NCI-H524 (cell line): ENCODE results near the gene H1-8.
A peak's percentile ranks its signal among the peaks of the same experiment; 100 is the strongest.
"Not testable (repeated sequence)": the region's sequence is repeated elsewhere in the genome, so short reads cannot be mapped to it uniquely, and the experiment has no call there.

Experiments used
- DNase-seq, 2 experiments: peaks; one replicate each; lab custom pipeline; 2025; lab: John Stamatoyannopoulos, UW

H1-8 gene

GRCh38 chr3:129533406-129533805 lies 9.6 kb upstream of the H1-8 start:
- no peak for DNase-seq

DNA sequence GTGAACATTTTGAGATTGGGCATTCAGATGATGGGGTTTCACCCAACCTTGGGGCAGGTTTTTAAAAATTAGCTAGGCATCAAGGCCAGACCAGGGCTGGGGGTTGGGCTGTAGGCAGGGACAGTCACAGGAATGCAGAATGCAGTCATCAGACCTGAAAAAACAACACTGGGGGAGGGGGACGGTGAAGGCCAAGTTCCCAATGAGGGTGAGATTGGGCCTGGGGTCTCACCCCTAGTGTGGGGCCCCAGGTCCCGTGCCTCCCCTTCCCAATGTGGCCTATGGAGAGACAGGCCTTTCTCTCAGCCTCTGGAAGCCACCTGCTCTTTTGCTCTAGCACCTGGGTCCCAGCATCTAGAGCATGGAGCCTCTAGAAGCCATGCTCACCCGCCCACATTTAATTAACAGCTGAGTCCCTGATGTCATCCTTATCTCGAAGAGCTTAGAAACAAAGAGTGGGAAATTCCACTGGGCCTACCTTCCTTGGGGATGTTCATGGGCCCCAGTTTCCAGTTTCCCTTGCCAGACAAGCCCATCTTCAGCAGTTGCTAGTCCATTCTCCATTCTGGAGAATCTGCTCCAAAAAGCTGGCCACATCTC lies 8.4 kb upstream of the H1-8 start:
- no peak for DNase-seq

DNA sequence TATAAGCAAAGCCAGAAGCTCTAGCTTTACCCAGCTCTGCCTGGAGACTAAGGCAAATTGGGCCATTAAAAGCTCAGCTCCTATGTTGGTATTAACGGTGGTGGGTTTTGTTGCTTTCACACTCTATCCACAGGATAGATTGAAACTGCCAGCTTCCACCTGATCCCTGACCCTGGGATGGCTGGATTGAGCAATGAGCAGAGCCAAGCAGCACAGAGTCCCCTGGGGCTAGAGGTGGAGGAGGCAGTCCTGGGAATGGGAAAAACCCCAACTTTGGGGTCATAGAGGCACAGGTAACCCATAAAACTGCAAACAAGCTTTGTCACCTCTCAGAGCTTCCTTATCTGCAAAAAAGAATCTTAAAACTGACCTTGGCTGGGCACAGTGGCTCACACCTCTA lies 7.9 kb upstream of the H1-8 start:
- DNase-seq: no peak

GRCh38 chr3:129536374-129536667 lies 6.7 kb upstream of the H1-8 start:
- DNase-seq: no peak

GRCh38 chr3:129536804-129537203 lies 6.2 kb upstream of the H1-8 start:
- DNase-seq: peak in 1 of 2 experiments; percentile 7

DNA sequence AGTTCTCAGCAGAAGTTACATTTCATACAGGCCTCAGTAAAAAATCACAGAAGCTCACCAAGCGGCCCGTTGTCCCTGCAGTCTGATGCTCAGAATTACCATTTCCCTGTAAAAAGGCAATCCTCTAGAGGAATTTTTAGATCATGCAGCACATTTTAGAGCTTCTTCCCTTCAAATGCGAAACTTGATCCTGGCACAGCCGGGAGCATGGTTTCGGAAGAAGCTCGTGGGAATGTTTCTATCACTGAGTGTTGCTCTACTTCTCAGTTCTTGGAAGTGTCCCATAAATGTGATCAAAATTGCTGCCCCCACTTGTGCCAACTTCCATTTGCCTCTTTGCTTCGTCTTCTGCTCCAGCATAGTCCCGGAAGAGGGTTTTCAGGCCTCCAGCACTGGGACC lies 3.8 kb upstream of the H1-8 start:
- DNase-seq: no peak

GRCh38 chr3:129540776-129541516 lies 2.0 kb upstream of the H1-8 start:
- no peak for DNase-seq

- DNase-seq: no peak
Observed at GRCh38 chr3:129542747-129543146, 228 bp upstream of the H1-8 start.

GRCh38 chr3:129543999-129544398 lies 1.0 kb downstream of the H1-8 start:
- no peak for DNase-seq

DNA sequence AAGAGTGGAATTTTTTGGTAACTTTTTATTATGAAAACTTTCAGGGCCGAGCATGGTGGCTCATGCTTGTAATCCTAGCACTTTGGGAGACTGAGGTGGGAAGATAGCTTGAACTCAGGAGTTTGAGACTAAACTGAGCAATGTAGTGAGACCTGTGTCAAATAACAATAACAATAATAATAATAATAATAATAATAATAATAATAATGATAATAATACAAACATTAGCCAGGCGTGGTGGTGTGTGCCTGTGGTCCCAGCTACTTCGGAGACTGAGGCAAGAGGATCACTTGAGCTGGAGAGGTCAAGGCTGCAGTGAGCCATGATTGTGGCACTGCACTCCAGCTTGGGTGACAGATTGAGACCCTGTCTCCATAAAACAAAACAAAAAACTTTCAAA lies 3.0 kb downstream of the H1-8 start:
- not testable (repeated sequence) for DNase-seq

DNA sequence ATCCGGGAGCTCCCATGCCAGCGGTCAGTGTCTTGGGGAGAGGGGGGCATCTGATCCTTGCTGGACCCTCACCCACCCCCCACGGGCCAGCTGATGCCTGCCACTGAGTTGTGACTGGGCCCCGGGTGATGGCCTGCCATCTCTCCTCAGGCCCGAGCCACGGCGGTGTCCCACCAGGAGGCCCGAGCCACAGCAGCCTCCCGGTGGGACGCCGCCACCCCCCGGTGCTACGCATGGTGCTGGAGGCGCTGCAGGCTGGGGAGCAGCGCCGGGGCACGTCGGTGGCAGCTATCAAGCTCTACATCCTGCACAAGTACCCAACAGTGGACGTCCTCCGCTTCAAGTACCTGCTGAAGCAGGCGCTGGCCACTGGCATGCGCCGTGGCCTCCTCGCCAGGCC lies 4.3 kb downstream of the H1-8 start:
- no peak for DNase-seq

GRCh38 chr3:129548104-129548965 lies 5.4 kb downstream of the H1-8 start:
- DNase-seq: no peak

GRCh38 chr3:129549006-129549800 lies 6.2 kb downstream of the H1-8 start:
- no peak for DNase-seq

- DNase-seq: no peak
Observed at GRCh38 chr3:129549805-129550204, 6.8 kb downstream of the H1-8 start.

DNA sequence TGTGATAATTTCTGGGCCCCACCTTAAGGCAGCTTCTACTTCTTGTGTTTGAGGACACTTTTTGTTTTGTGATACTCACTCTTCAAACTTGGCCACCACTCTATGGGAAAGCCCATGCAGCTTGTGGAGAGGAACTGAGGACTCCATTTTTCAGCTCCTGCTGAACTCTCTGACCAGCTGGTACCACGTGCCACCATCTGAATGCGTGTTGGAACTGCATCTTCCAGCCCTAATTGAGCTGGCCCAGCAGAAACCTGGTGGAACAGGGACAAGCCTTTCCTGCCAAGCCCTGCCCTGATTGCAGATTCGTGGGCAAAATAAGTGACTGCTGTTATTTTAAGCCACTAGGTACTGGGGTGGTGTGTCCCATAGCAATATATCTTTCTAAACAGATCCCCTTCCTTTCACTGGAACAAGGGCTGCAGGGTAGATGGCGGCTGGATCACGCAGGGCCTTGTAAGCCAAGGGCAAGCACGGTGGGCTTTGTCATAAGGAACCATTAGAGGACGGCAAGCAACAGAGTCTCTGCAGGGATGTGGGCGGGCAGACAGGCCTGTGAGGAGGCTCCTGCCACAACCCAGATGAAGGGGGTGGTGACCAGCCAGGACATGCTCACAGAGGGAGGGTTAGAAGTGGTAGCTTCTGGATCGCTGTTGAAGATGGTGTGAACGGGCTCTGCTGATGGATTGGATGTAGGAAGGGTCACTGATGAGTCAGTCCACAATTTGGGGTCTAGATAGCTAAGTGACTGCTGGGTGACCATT lies 9.5 kb downstream of the H1-8 start:
- DNase-seq: no peak

GRCh38 chr3:129553171-129553570 lies 10.2 kb downstream of the H1-8 start:
- peak in 1 of 2 experiments; percentile 49 for DNase-seq

GRCh38 chr3:129553719-129554118 lies 10.7 kb downstream of the H1-8 start:
- peak in 1 of 2 experiments; percentile 42 for DNase-seq

GRCh38 chr3:129554356-129555152 lies 11.6 kb downstream of the H1-8 start:
- DNase-seq: no peak

- no peak for DNase-seq
Observed at GRCh38 chr3:129555153-129555550, 12.2 kb downstream of the H1-8 start.

DNA sequence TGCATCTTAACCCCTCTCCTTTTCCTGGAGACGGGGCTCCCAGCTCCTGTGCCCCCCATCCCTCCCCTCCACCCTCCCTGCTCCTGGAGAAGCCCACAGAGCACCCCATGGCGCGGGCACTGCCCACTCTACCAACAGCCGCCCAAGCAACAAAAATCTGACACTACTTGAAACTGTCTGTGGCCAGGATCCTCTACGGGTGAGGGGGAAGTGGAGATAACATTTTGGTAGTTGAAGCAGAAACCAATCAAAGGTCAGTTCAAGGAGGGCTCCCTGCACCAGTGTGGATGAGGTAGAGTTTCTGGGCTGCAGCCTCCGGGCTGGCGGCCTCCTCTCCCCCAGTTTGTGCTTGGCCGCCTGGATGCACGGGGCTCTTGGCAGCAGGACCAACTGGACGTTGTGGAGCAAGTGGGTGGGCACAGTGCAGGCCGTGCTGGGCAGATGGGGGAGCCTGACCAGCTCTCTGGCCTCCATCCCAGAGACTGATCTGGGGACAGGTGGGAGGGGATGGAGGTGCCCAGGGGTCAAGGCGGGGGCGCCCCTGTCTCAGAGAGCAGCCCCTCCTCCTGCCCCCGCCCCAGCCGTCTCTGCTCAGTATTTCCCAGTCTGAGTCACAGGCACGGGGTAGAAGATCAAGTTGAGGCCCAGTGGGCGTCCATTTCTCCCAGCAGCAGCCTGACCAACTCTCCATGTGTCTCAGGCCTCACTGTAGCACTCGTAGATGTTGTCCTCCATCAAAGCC lies 12.8 kb downstream of the H1-8 start:
- DNase-seq: no peak
